Activated CD4-positive, alpha-beta T cell treated with anti-CD3 and anti-CD28 coated beads, Interleukin-2, amount 10 ng/mL, durations not matched to agents 24 days and 14 days (primary cell): ENCODE measurements around the gene PLOD1. TPM values are rescaled to one million over a fixed set of nuclear protein-coding genes. Genes with fewer than 3 reads are reported as not detected.
"Not testable (repeated sequence)": the region's sequence is repeated elsewhere in the genome, so short reads cannot be mapped to it uniquely, and the experiment has no call there.

Source experiments
- DNase-seq: peaks from one replicate; pipeline ENCODE4 v3.0.0; 2022
- H3K27ac Mint-ChIP-seq: one replicate; pipeline ENCODE4 v1.8.0; 2022; ENCODE audit warnings: mild to moderate bottlenecking, mixed read lengths
- H3K27me3 Mint-ChIP-seq: one replicate; pipeline ENCODE4 v1.8.0; 2022; ENCODE audit warnings: mixed read lengths
- H3K36me3 Mint-ChIP-seq: one replicate; pipeline ENCODE4 v1.8.0; 2022; ENCODE audit warnings: low read depth, mild to moderate bottlenecking, mixed read lengths
- H3K4me1 Mint-ChIP-seq: one replicate; pipeline ENCODE4 v1.8.0; 2021; ENCODE audit warnings: mixed read lengths
- H3K4me3 Mint-ChIP-seq: one replicate; pipeline ENCODE4 v1.8.0; 2022; ENCODE audit warnings: mild to moderate bottlenecking, moderate library complexity, mixed read lengths
- H3K9me3 Mint-ChIP-seq: one replicate; pipeline ENCODE4 v1.8.0; 2021; ENCODE audit warnings: mixed read lengths
- intact Hi-C: fragments of 100-400 bp; cut with micrococcal nuclease; formaldehyde crosslinking; loops from one replicate; pipeline ENCODE4 v1.15.1; 2023
- total RNA-seq: library from RNA; stranded (reverse); gene quantifications from 2 replicates; pipeline ENCODE4 v1.2.3, GENCODE V29; 2022

The PLOD1 gene
- total RNA-seq, 1 donor from 2014 or later = 40.6 TPM

DNA sequence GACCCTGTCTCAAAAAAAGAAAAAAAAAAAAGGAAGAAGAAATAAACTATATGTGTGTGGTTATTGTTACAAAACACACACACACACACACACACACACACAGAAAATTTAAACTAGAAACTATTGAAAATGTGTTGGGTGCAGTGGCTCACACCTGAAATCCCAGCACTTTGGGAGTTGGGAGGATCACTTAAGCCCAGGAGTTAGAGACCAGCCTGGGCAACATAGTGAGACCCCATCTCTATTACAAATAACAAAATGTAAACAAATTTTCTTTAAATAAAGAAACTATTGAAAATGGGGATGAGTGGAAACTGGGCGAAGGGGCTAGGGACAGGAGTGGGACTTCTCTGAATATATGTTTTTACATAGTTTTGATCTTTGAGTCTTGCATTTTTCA is 31.3 kb upstream of the PLOD1 start:
- H3K9me3 Mint-ChIP-seq = no peaks in the 10 kb centered on the region
- H3K4me3 Mint-ChIP-seq = no peak overlapping the region
- intact Hi-C loops = loop anchor here (10.0 kb wide), 1 partner anchor 628 kb away; the partner anchor contains the start of gene UBIAD1
- no peak overlapping the region for H3K27ac Mint-ChIP-seq
- no peaks in the 10 kb centered on the region for H3K36me3 Mint-ChIP-seq
- H3K4me1 Mint-ChIP-seq = peaks cover 24% of the 10 kb centered on the region
- DNase-seq = no peak
- peaks cover 45% of the 10 kb centered on the region for H3K27me3 Mint-ChIP-seq

GRCh38 chr1:11904156-11904555 is 30.4 kb upstream of the PLOD1 start:
- Mint-ChIP-seq H3K27me3 (peaks cover 45% of the 10 kb centered on the region), H3K4me1 (peaks cover 31% of the 10 kb centered on the region)
- intact Hi-C loops = loop anchor here (10.0 kb wide), 1 partner anchor 629 kb away; the partner anchor contains the start of gene UBIAD1
- DNase-seq, H3K4me3 Mint-ChIP-seq, H3K27ac Mint-ChIP-seq, H3K36me3 Mint-ChIP-seq, H3K9me3 Mint-ChIP-seq: not testable (repeated sequence)

- peak overlapping the region; percentile 22 for H3K27ac Mint-ChIP-seq
- H3K4me3 Mint-ChIP-seq = no peak overlapping the region
- H3K9me3 Mint-ChIP-seq = no peaks in the 10 kb centered on the region
- DNase-seq = no peak
- peaks cover 3% of the 10 kb centered on the region for H3K36me3 Mint-ChIP-seq
- peaks cover 37% of the 10 kb centered on the region for H3K4me1 Mint-ChIP-seq
- H3K27me3 Mint-ChIP-seq = peaks cover 37% of the 10 kb centered on the region
- intact Hi-C loops = loop anchor here (5.0 to 10.0 kb wide), 5 partner anchors 157 to 630 kb away; partner anchors contain the start of genes AGTRAP, TNFRSF8 and UBIAD1
Measured at GRCh38 chr1:11904978-11905377, 29.5 kb upstream of the PLOD1 start.

GRCh38 chr1:11906870-11907269 is 27.6 kb upstream of the PLOD1 start:
- peaks cover 3% of the 10 kb centered on the region for H3K36me3 Mint-ChIP-seq
- H3K4me3 Mint-ChIP-seq = no peak overlapping the region

GRCh38 chr1:11907275-11908094 is 27.0 kb upstream of the PLOD1 start:
- H3K27me3 Mint-ChIP-seq = peaks cover 29% of the 10 kb centered on the region
- H3K36me3 Mint-ChIP-seq = peaks cover 3% of the 10 kb centered on the region
- peak overlapping the region; percentile 88 for H3K4me3 Mint-ChIP-seq
- intact Hi-C loops = loop anchor here (1.0 to 10.0 kb wide), 9 partner anchors 27 to 633 kb away; partner anchors contain the start of genes AGTRAP, MAD2L2, MFN2 and PLOD1
- H3K27ac Mint-ChIP-seq = peak overlapping the region; percentile 100
- peaks cover 38% of the 10 kb centered on the region for H3K4me1 Mint-ChIP-seq
- no peaks in the 10 kb centered on the region for H3K9me3 Mint-ChIP-seq
- peak; percentile 98 for DNase-seq

More at GRCh38 chr1:11906870-11907269, 27.6 kb upstream of the PLOD1 start:
- Mint-ChIP-seq H3K4me1 (peaks cover 38% of the 10 kb centered on the region), H3K9me3 (no peaks in the 10 kb centered on the region), H3K27ac (no peak overlapping the region), H3K27me3 (peaks cover 33% of the 10 kb centered on the region)
- intact Hi-C loops = loop anchor here (1.0 to 10.0 kb wide), 8 partner anchors 68 to 632 kb away; partner anchors contain the start of genes AGTRAP, MAD2L2, MFN2 and TNFRSF8
- no peak for DNase-seq

DNA sequence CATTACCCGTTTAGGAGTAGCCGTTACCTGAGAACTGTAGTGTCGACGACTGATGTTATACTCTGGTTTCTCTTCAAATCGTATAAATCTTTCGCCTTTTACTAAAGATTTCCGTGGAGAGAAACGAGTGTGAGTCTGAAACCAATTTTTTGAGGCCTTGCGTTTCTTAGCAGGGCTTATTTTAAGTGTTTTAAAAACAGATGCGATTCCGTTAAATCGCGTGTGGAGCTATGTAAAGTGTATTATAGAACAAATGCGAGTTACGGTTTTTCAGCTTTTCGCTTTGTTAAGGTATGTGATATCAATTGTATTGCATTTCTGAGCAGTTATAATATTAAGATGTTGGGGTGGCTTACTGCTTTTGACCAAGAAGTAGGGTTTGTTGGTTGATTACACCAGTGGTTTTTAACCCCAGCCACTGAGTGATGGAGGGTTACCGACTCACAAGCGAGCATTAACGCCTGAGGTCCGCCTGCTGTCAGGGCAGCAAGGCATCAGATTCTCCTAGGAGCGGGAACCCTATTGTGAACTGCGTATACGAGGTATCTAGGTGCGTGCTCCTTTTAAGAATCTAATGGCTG is 26.3 kb upstream of the PLOD1 start:
- Mint-ChIP-seq H3K9me3 (no peaks in the 10 kb centered on the region), H3K4me3 (peak overlapping the region; percentile 88), H3K4me1 (peaks cover 38% of the 10 kb centered on the region), H3K27ac (peak overlapping the region; percentile 100), H3K27me3 (peaks cover 28% of the 10 kb centered on the region), H3K36me3 (peaks cover 3% of the 10 kb centered on the region)
- peak; percentile 94 for DNase-seq
- intact Hi-C loops = loop anchor here (2.0 to 10.0 kb wide), 6 partner anchors 27 to 633 kb away; partner anchors contain the start of genes AGTRAP, PLOD1, TNFRSF8 and UBIAD1

- H3K4me3 Mint-ChIP-seq, DNase-seq: not testable (repeated sequence)
Measured at GRCh38 chr1:11910914-11911228, 23.6 kb upstream of the PLOD1 start.

DNA sequence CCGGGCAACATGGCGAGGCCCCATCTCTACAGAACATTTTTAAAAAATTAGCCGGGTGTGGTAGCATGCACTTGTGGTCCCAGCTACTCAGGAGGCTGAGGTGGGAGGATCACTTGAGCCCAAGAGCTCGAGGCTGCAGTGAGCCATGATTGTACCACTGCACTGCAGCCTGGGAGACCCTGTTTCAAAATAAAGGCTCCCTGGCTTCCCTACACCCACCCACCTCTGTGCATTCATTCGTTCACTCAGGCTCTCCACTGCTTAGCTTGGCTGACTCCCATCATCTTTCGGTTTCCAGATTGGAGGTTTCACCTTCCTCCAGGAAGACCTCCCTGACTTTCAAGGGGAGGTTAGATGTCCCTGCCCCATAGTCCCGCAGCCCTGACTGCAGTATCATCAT is 22.5 kb upstream of the PLOD1 start:
- Mint-ChIP-seq H3K27me3 (peaks cover 11% of the 10 kb centered on the region), H3K9me3 (no peaks in the 10 kb centered on the region), H3K27ac (no peak overlapping the region), H3K4me3 (no peak overlapping the region), H3K4me1 (peaks cover 25% of the 10 kb centered on the region), H3K36me3 (peaks cover 3% of the 10 kb centered on the region)
- intact Hi-C loops = no loop called here
- DNase-seq = no peak

More at GRCh38 chr1:11910914-11911228, 23.6 kb upstream of the PLOD1 start:
- H3K9me3 Mint-ChIP-seq, intact Hi-C loops, H3K27ac Mint-ChIP-seq, H3K36me3 Mint-ChIP-seq: not testable (repeated sequence)
- peaks cover 17% of the 10 kb centered on the region for H3K27me3 Mint-ChIP-seq
- peaks cover 33% of the 10 kb centered on the region for H3K4me1 Mint-ChIP-seq

DNA sequence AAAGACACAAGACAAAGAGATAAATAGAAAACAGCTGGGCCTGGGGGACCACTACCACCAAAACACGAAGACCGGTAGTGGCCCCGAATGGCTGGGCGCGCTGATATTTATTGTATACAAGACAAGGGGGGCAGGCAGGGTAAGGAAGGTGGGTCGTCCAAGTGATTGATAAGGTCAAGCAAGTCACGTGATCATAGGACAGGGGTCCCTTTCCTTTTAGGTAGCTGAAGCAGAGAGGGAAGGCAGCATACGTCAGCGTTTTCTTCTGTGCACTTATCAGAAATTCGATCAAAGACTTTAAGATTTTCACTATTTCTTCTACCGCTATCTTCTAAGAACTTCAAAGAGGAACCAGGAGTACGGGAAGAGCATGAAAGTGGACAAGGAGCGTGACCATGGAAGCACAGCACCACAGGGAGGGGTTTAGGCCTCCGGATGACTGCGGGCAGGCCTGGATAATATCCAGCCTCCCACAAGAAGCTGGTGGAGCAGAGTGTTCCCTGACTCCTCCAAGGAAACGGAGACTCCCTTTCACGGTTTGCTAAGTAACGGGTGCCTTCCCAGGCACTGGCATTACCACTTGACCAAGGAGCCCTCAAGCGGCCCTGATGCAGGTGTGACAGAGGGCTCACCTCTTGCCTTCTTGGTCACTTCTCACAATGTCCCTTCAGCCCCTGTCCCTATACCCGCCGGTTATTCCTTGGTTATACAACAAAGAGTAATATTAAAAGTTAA is 21.9 kb upstream of the PLOD1 start:
- H3K9me3 Mint-ChIP-seq, H3K36me3 Mint-ChIP-seq, intact Hi-C loops, H3K27ac Mint-ChIP-seq, H3K27me3 Mint-ChIP-seq, H3K4me3 Mint-ChIP-seq, DNase-seq: not testable (repeated sequence)
- H3K4me1 Mint-ChIP-seq = peaks cover 20% of the 10 kb centered on the region

DNA sequence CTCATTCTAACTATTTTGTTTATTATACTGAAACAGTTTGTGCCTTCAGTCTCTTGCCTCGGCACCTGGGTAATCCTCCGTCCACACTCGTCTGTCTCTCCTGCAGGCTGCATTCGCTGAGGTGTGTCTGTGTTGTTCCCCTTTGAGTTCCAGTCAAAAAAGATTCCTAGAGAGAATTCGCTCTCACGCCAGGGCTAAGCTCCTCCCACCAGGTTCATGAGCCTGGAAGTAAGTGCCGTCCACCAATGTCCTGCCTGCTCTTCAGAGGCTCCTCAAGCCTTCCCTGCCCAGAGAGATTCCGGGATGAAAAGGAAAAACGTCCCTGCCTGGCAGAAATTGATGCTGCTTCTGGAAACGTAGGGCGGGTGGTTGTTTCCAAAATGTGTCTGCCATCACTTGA is 21.2 kb upstream of the PLOD1 start:
- intact Hi-C loops = no loop called here
- peaks cover 4% of the 10 kb centered on the region for H3K27me3 Mint-ChIP-seq
- no peak overlapping the region for H3K4me3 Mint-ChIP-seq
- DNase-seq = no peak
- peaks cover 16% of the 10 kb centered on the region for H3K4me1 Mint-ChIP-seq
- H3K36me3 Mint-ChIP-seq = peaks cover 3% of the 10 kb centered on the region
- no peak overlapping the region for H3K27ac Mint-ChIP-seq
- no peaks in the 10 kb centered on the region for H3K9me3 Mint-ChIP-seq

DNA sequence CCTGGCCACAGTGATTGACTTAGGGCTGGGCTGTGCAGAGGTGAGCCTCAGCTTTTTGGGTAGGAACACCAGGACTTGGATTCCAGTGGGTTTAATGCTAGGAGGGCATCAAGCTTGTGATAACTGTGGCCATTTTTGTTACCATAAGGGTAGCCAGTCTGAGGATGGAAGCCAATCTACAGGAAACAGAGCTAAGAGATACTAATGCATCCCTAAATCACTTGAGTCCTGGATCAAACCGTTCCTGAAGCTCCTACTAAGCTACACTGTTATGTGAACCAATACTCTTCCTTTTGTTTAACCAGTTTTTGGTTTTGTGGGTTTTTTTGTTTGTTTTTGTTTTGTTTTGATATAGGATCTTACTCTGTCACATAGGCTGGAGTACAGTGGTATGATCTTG is 20.5 kb upstream of the PLOD1 start:
- intact Hi-C loops = no loop called here
- Mint-ChIP-seq H3K9me3 (no peaks in the 10 kb centered on the region), H3K27ac (no peak overlapping the region), H3K36me3 (peaks cover 2% of the 10 kb centered on the region), H3K4me1 (peaks cover 11% of the 10 kb centered on the region), H3K4me3 (no peak overlapping the region), H3K27me3 (no peaks in the 10 kb centered on the region)
- no peak for DNase-seq

DNA sequence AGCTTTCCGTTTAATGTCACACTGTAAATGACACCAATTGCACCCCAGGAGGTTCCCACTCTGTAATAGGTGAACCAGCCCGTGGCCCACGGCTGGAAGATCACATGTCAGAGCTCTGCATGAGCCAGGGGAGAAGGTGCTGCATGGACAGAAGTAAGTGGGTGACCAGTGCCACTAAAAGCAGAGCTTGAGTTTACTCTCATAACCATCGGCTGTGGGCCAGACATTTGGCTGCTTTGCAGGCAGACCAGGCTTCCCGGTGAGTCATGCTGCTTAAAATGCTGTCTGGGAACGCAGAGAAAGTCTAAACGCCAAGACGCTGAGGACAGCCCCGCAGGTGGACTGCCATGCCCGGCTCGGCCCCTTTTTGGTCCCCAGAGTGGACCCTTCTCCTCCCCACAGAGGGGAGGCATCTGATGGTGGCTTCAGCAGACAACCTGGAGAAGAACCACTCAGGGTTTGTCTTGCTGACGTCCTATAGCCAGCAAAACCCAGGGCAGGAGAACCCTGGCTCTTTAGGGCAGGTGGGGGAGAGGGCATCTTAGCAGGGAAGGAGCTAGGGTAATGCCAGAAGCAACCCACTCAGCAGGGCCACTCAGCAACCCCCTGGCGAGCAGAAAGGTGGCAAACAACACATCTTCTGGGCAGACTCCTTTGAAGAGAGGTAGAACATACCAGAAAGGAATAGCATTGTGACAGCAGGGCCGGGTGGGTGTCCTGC is 15.6 kb upstream of the PLOD1 start:
- H3K4me1 Mint-ChIP-seq = peaks cover 16% of the 10 kb centered on the region
- H3K9me3 Mint-ChIP-seq = no peaks in the 10 kb centered on the region
- peaks cover 29% of the 10 kb centered on the region for H3K36me3 Mint-ChIP-seq
- H3K27ac Mint-ChIP-seq = no peak overlapping the region
- DNase-seq = no peak
- H3K4me3 Mint-ChIP-seq = no peak overlapping the region
- no peaks in the 10 kb centered on the region for H3K27me3 Mint-ChIP-seq
- intact Hi-C loops = no loop called here

DNA sequence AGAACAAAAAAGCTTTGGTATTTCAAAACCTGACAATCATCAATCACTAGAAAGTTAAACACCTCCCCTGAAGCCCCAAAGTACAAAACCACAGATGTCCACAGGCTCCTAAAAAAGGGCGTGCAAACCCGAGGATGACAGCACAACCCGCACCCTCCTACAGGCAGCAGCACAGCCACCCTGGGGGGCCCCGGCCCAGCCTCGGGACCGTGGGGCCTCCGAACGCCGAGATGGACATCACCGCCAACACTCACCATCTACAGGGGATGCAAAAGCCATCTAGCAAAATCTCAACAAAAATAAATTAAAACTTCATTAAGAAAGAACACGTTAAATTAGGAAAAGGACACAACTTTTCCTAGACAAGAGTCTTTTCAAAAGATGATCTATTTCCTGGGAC is 14.9 kb upstream of the PLOD1 start:
- no peaks in the 10 kb centered on the region for H3K9me3 Mint-ChIP-seq
- no peak overlapping the region for H3K4me3 Mint-ChIP-seq
- intact Hi-C loops = no loop called here
- no peak overlapping the region for H3K27ac Mint-ChIP-seq
- H3K36me3 Mint-ChIP-seq = peaks cover 34% of the 10 kb centered on the region
- no peaks in the 10 kb centered on the region for H3K27me3 Mint-ChIP-seq
- peaks cover 22% of the 10 kb centered on the region for H3K4me1 Mint-ChIP-seq
- DNase-seq = no peak
